Stomach (tissue), 4 donors: Measurements from ENCODE around the gene ESR1.
"Not testable (repeated sequence)": the region's sequence is repeated elsewhere in the genome, so short reads cannot be mapped to it uniquely, and the experiment has no call there.

Experiments
- EP300 ChIP-seq: sonication (generic); formaldehyde crosslinking; IDR thresholded peaks from one replicate; pipeline ENCODE4 v1.6.1; 2017; ENCODE audit warnings: antibody characterized with exemption
- TF ChIP-seq, protein P1 (sequence below), 7 experiments: fragments of 450-650 bp in 4 of 7; fragments of 200-600 bp in 3 of 7; sonication (generic) in 3 of 7; IDR thresholded peaks; one replicate each; pipeline ENCODE4 v1.5.1; 2016 to 2019; ENCODE audit warnings: antibody characterized with exemption in 7 of 7, control low read depth in 2 of 7, mild to moderate bottlenecking in 1 of 7

DNA sequence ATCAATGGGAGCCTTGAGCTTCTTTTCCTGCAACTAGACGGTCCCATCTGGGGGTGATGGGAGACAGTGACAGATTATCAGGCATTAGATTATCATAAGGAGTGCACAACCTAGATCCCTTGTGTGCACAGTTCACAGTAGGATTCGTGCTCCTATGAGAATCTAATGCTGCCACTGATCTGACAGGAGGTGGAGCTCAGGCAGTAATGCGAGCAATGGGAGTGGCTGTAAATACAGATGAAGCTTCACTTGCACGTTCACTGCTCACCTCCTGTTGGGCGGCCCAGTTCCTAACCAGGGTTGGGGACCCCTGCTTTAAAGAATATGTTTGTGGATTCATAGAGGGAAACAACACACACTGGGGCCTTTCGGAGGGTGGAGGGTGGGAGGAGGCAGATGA lies 180.7 kb downstream of the ESR1 start:
- TF ChIP-seq EP300 = not testable (repeated sequence)
- TF ChIP-seq, protein P1, sequence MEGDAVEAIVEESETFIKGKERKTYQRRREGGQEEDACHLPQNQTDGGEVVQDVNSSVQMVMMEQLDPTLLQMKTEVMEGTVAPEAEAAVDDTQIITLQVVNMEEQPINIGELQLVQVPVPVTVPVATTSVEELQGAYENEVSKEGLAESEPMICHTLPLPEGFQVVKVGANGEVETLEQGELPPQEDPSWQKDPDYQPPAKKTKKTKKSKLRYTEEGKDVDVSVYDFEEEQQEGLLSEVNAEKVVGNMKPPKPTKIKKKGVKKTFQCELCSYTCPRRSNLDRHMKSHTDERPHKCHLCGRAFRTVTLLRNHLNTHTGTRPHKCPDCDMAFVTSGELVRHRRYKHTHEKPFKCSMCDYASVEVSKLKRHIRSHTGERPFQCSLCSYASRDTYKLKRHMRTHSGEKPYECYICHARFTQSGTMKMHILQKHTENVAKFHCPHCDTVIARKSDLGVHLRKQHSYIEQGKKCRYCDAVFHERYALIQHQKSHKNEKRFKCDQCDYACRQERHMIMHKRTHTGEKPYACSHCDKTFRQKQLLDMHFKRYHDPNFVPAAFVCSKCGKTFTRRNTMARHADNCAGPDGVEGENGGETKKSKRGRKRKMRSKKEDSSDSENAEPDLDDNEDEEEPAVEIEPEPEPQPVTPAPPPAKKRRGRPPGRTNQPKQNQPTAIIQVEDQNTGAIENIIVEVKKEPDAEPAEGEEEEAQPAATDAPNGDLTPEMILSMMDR (IDR thresholded peaks at IDR 0.05) = not testable (repeated sequence)
